IgD-negative memory B cell (primary cell): ENCODE measurements around the gene PLEKHF1. TPM values are rescaled to one million over a fixed set of nuclear protein-coding genes. Genes with fewer than 3 reads are reported as not detected.
A peak's percentile ranks its signal among the peaks of the same experiment; 100 is the strongest.
"Not testable (repeated sequence)": the region's sequence is repeated elsewhere in the genome, so short reads cannot be mapped to it uniquely, and the experiment has no call there.

ENCODE experiments used
- H3K27ac Mint-ChIP-seq, 3 donors: one replicate each; pipeline ENCODE4 v1.8.0; 2020 to 2022; ENCODE audit warnings: mild to moderate bottlenecking in 3 of 3, mixed read lengths in 3 of 3, moderate library complexity in 1 of 3
- H3K27me3 Mint-ChIP-seq: one replicate; pipeline ENCODE4 v1.8.0; 2021; ENCODE audit warnings: mixed read lengths
- H3K36me3 Mint-ChIP-seq: one replicate; pipeline ENCODE4 v1.8.0; 2020; ENCODE audit warnings: mild to moderate bottlenecking, mixed read lengths
- H3K4me1 Mint-ChIP-seq, 3 donors: one replicate each; pipeline ENCODE4 v1.8.0; 2020 to 2022; ENCODE audit warnings: mixed read lengths in 3 of 3, mild to moderate bottlenecking in 1 of 3
- H3K4me3 Mint-ChIP-seq, 4 donors: one replicate each; pipeline ENCODE4 v1.8.0; 2020 to 2022; ENCODE audit warnings: mild to moderate bottlenecking in 4 of 4, mixed read lengths in 4 of 4, moderate library complexity in 3 of 4
- H3K9me3 Mint-ChIP-seq, 3 donors: one replicate each; pipeline ENCODE4 v1.8.0; 2020 to 2021; ENCODE audit warnings: mixed read lengths in 3 of 3, mild to moderate bottlenecking in 1 of 3
- polyA plus RNA-seq: library from polyadenylated mRNA; unstranded; fragments of 300-500 nt; fragmentation: Illumina TruSeq; gene quantifications from one replicate; pipeline ENCODE4 v1.2.3, GENCODE V29; 2021

PLEKHF1 gene
- polyA plus RNA-seq, 1 donor from 2014 or later, result 10.2 TPM

GRCh38 chr19:29705706-29706105 is 40.4 kb downstream of the PLEKHF1 start:
- H3K9me3 Mint-ChIP-seq, result no peaks in the 10 kb centered on the region
- H3K4me3 Mint-ChIP-seq, result no peak overlapping the region
- H3K36me3 Mint-ChIP-seq, result peaks cover 1% of the 10 kb centered on the region
- peaks cover 4 to 16% (median 15%) of the 10 kb centered on the region in 3 donors for H3K4me1 Mint-ChIP-seq
- no peaks in the 10 kb centered on the region for H3K27me3 Mint-ChIP-seq
- H3K27ac Mint-ChIP-seq, result peak overlapping the region in 1 of 3 donors; percentile 67

- Mint-ChIP-seq H3K9me3 (no peaks in the 10 kb centered on the region), H3K4me1 (peaks cover 5 to 21% (median 18%) of the 10 kb centered on the region in 3 donors), H3K4me3 (no peak overlapping the region), H3K36me3 (peaks cover 1% of the 10 kb centered on the region), H3K27ac (peak overlapping the region in 1 of 3 donors; percentile 46), H3K27me3 (no peaks in the 10 kb centered on the region)
Measured at GRCh38 chr19:29706635-29707034, 41.4 kb downstream of the PLEKHF1 start.

GRCh38 chr19:29708554-29709439 is 43.5 kb downstream of the PLEKHF1 start:
- no peaks in the 10 kb centered on the region for H3K9me3 Mint-ChIP-seq
- no peaks in the 10 kb centered on the region for H3K27me3 Mint-ChIP-seq

GRCh38 chr19:29709440-29709798 is 44.2 kb downstream of the PLEKHF1 start:
- Mint-ChIP-seq H3K4me1 (peaks cover 19 to 40% (median 32%) of the 10 kb centered on the region in 3 donors), H3K4me3 (peak overlapping the region in 2 of 4 donors; percentile 43 to 66), H3K27ac (peak overlapping the region in 2 of 3 donors; percentile 10 to 18)
- not testable (repeated sequence) for H3K27me3 Mint-ChIP-seq, H3K9me3 Mint-ChIP-seq, H3K36me3 Mint-ChIP-seq

More at GRCh38 chr19:29708554-29709439, 43.5 kb downstream of the PLEKHF1 start:
- Mint-ChIP-seq H3K4me1 (peaks cover 17 to 35% (median 25%) of the 10 kb centered on the region in 3 donors), H3K36me3 (peaks cover 1% of the 10 kb centered on the region), H3K27ac (peak overlapping the region in 2 of 3 donors; percentile 10 to 25), H3K4me3 (peak overlapping the region in 2 of 4 donors; percentile 43 to 66)

GRCh38 chr19:29711584-29712132 is 46.4 kb downstream of the PLEKHF1 start:
- Mint-ChIP-seq H3K36me3 (peaks cover 1% of the 10 kb centered on the region), H3K27ac (peak overlapping the region in 2 of 3 donors; percentile 21 to 27), H3K4me1 (peaks cover 30 to 50% (median 46%) of the 10 kb centered on the region in 3 donors), H3K4me3 (peak overlapping the region in 3 of 4 donors; percentile 29 to 78 (median 78)), H3K27me3 (no peaks in the 10 kb centered on the region), H3K9me3 (no peaks in the 10 kb centered on the region)

GRCh38 chr19:29712744-29713516 is 47.7 kb downstream of the PLEKHF1 start:
- H3K9me3 Mint-ChIP-seq, result no peaks in the 10 kb centered on the region
- peaks cover 31 to 52% (median 48%) of the 10 kb centered on the region in 3 donors for H3K4me1 Mint-ChIP-seq
- H3K27me3 Mint-ChIP-seq, result no peaks in the 10 kb centered on the region
- peak overlapping the region; percentile 76 to 86 (median 86) for H3K27ac Mint-ChIP-seq
- H3K36me3 Mint-ChIP-seq, result peaks cover 1% of the 10 kb centered on the region
- H3K4me3 Mint-ChIP-seq, result peak overlapping the region; percentile 44 to 73 (median 72)

- Mint-ChIP-seq H3K27me3 (no peaks in the 10 kb centered on the region), H3K9me3 (no peaks in the 10 kb centered on the region), H3K27ac (peak overlapping the region; percentile 86 to 96 (median 93)), H3K4me1 (peaks cover 31 to 49% (median 42%) of the 10 kb centered on the region in 3 donors), H3K36me3 (no peaks in the 10 kb centered on the region), H3K4me3 (peak overlapping the region; percentile 73 to 89 (median 82))
Measured at GRCh38 chr19:29714371-29714952, 49.2 kb downstream of the PLEKHF1 start.

- Mint-ChIP-seq H3K9me3 (no peaks in the 10 kb centered on the region), H3K27me3 (no peaks in the 10 kb centered on the region), H3K27ac (peak within 1 kb of the TSS; percentile 96 to 98 (median 97)), H3K36me3 (no peaks in the 10 kb centered on the region), H3K4me3 (peak within 1 kb of the TSS; percentile 91 to 99 (median 96)), H3K4me1 (peaks cover 29 to 44% (median 37%) of the 10 kb centered on the region in 3 donors)
Measured at GRCh38 chr19:29714953-29715700, 49.9 kb downstream of the PLEKHF1 start, which contains the start of gene C19orf12. Gene C19orf12 (minus strand): TSS chr19:29715261. CDS start chr19:29708413, 6,848 bp downstream.

GRCh38 chr19:29715701-29716581 is 50.7 kb downstream of the PLEKHF1 start:
- Mint-ChIP-seq H3K27ac (peak overlapping the region; percentile 96 to 98 (median 97)), H3K4me3 (peak overlapping the region; percentile 91 to 99 (median 96)), H3K36me3 (no peaks in the 10 kb centered on the region), H3K27me3 (peaks cover 4% of the 10 kb centered on the region), H3K4me1 (peaks cover 27 to 38% (median 29%) of the 10 kb centered on the region in 3 donors), H3K9me3 (no peaks in the 10 kb centered on the region)

GRCh38 chr19:29717051-29717450 is 51.8 kb downstream of the PLEKHF1 start:
- H3K36me3 Mint-ChIP-seq, result no peaks in the 10 kb centered on the region
- no peaks in the 10 kb centered on the region for H3K9me3 Mint-ChIP-seq
- H3K4me3 Mint-ChIP-seq, result no peak overlapping the region
- peaks cover 23 to 35% (median 24%) of the 10 kb centered on the region in 3 donors for H3K4me1 Mint-ChIP-seq
- peak overlapping the region in 1 of 3 donors; percentile 96 for H3K27ac Mint-ChIP-seq
- peaks cover 6% of the 10 kb centered on the region for H3K27me3 Mint-ChIP-seq

GRCh38 chr19:29724102-29724641 is 58.9 kb downstream of the PLEKHF1 start:
- Mint-ChIP-seq H3K4me3 (peak overlapping the region in 2 of 4 donors; percentile 54 to 58), H3K27ac (no peak overlapping the region), H3K27me3 (peaks cover 41% of the 10 kb centered on the region), H3K36me3 (peaks cover 4% of the 10 kb centered on the region), H3K9me3 (peaks cover 0 to 2% (median 0%) of the 10 kb centered on the region in 3 donors), H3K4me1 (peaks cover 0 to 2% (median 0%) of the 10 kb centered on the region in 3 donors)

GRCh38 chr19:29724746-29725145 is 59.5 kb downstream of the PLEKHF1 start:
- Mint-ChIP-seq H3K27me3 (peaks cover 44% of the 10 kb centered on the region), H3K36me3 (peaks cover 4% of the 10 kb centered on the region), H3K4me3 (peak overlapping the region in 2 of 4 donors; percentile 32 to 55), H3K4me1 (peaks cover 0 to 2% (median 0%) of the 10 kb centered on the region in 3 donors), H3K27ac (no peak overlapping the region), H3K9me3 (peaks cover 0 to 2% (median 0%) of the 10 kb centered on the region in 3 donors)
